NCI-H2196 treated with DMSO at 0.1 percent for 48 hours (cell line): ENCODE results near the gene FZD4.
"Not testable (repeated sequence)": the region's sequence is repeated elsewhere in the genome, so short reads cannot be mapped to it uniquely, and the experiment has no call there.

Experiments
- DNase-seq: peaks from one replicate; lab custom pipeline; 2025; ENCODE audit not compliant: unreplicated experiment; lab: John Stamatoyannopoulos, UW

The FZD4 gene

GRCh38 chr11:86977441-86978050, 22.4 kb upstream of the FZD4 start:
- DNase-seq, result no peak

GRCh38 chr11:86972734-86973133, 17.5 kb upstream of the FZD4 start:
- DNase-seq, result no peak

GRCh38 chr11:86969258-86969657, 14.1 kb upstream of the FZD4 start:
- DNase-seq, result no peak

GRCh38 chr11:86967601-86968000, 12.4 kb upstream of the FZD4 start:
- DNase-seq, result not testable (repeated sequence)

GRCh38 chr11:86957976-86958646, 2.9 kb upstream of the FZD4 start:
- DNase-seq, result no peak

GRCh38 chr11:86956905-86957195, 1.7 kb upstream of the FZD4 start:
- DNase-seq, result no peak

GRCh38 chr11:86955111-86955360, 159 bp downstream of the FZD4 start:
- DNase-seq, result no peak

GRCh38 chr11:86954269-86955110, 705 bp downstream of the FZD4 start:
- DNase-seq, result no peak

GRCh38 chr11:86952221-86952875, 2.8 kb downstream of the FZD4 start:
- DNase-seq, result no peak

- DNase-seq, result no peak
Measured at GRCh38 chr11:86951706-86952105, 3.5 kb downstream of the FZD4 start.

- DNase-seq, result no peak
Measured at GRCh38 chr11:86950661-86950995, 4.6 kb downstream of the FZD4 start.

- DNase-seq, result no peak
Measured at GRCh38 chr11:86949995-86950660, 5.1 kb downstream of the FZD4 start.

- DNase-seq, result no peak
Measured at GRCh38 chr11:86948733-86949132, 6.5 kb downstream of the FZD4 start.

GRCh38 chr11:86947541-86947940, 7.7 kb downstream of the FZD4 start:
- no peak for DNase-seq

GRCh38 chr11:86943505-86943904, 11.7 kb downstream of the FZD4 start:
- not testable (repeated sequence) for DNase-seq

- no peak for DNase-seq
Measured at GRCh38 chr11:86941871-86942599, 13.2 kb downstream of the FZD4 start.

- no peak for DNase-seq
Measured at GRCh38 chr11:86941077-86941870, 13.9 kb downstream of the FZD4 start.

GRCh38 chr11:86940122-86940777, 14.9 kb downstream of the FZD4 start:
- DNase-seq, result peak; percentile 24
